DND-41 (cell line): ENCODE results near the gene FOCAD.

Experiments used
- ATAC-seq: fragments of 200-7000 bp; cut with Tn5 transposase; 3 replicates; pipeline ENCODE4 v1.9.1; 2021; ENCODE audit warnings: low read depth; ENCODE audit not compliant: insufficient read depth
- DNase-seq: peaks from one replicate; pipeline ENCODE4 v3.0.0-alpha.2; 2020
- H2AFZ ChIP-seq: 2 replicates; pipeline ENCODE4 v1.6.0; 2012; ENCODE audit warnings: low read depth, low read length
- H3K27ac ChIP-seq: 2 replicates; pipeline ENCODE4 v1.5.1; 2012; ENCODE audit warnings: low read length, inconsistent platforms
- H3K27me3 ChIP-seq: fragments of 200-600 bp; sonication (generic); 2 replicates; pipeline ENCODE4 v1.6.0; 2012; ENCODE audit warnings: low read length, mild to moderate bottlenecking, inconsistent platforms; ENCODE audit not compliant: insufficient read depth, poor library complexity
- H3K36me3 ChIP-seq: 2 replicates; pipeline ENCODE4 v1.5.1; 2012; ENCODE audit warnings: low read length, inconsistent platforms; ENCODE audit not compliant: insufficient read depth
- H3K4me1 ChIP-seq: 2 replicates; pipeline ENCODE4 v1.5.1; 2012; ENCODE audit warnings: mild to moderate bottlenecking, low read length; ENCODE audit not compliant: insufficient read depth
- H3K4me2 ChIP-seq: 2 replicates; pipeline ENCODE4 v1.6.0; 2012; ENCODE audit warnings: mild to moderate bottlenecking, moderate library complexity, low read length, inconsistent platforms; ENCODE audit not compliant: insufficient read depth
- H3K4me3 ChIP-seq, 2 experiments: fragments of 200-600 bp in 1 of 2; shearing (Covaris generic) in 1 of 2; 2 replicates each; pipeline ENCODE4 v1.5.1; 2012 to 2016; ENCODE audit warnings: inconsistent platforms in 2 of 2, low read length in 2 of 2, mild to moderate bottlenecking in 2 of 2, low read depth in 1 of 2, moderate library complexity in 1 of 2
- H3K79me2 ChIP-seq: 2 replicates; pipeline ENCODE4 v1.6.0; 2012; ENCODE audit warnings: low read length, inconsistent platforms; ENCODE audit not compliant: insufficient read depth
- H3K9ac ChIP-seq: 2 replicates; pipeline ENCODE4 v1.6.0; 2012; ENCODE audit warnings: low read depth, mild to moderate bottlenecking, inconsistent platforms, low read length, moderate library complexity
- H3K9me3 ChIP-seq: 2 replicates; pipeline ENCODE4 v1.5.1; 2012; ENCODE audit warnings: low read length, moderate library complexity, mild to moderate bottlenecking, inconsistent platforms; ENCODE audit not compliant: insufficient read depth, severe bottlenecking
- H4K20me1 ChIP-seq: 2 replicates; pipeline ENCODE4 v1.6.0; 2012; ENCODE audit warnings: low read length; ENCODE audit not compliant: insufficient read depth
- EZH2 ChIP-seq: IDR thresholded peaks from 3 replicates; pipeline ENCODE4 v1.6.1; 2012; ENCODE audit warnings: borderline replicate concordance, low read depth, mild to moderate bottlenecking, moderate library complexity, low read length, inconsistent platforms; ENCODE audit not compliant: severe bottlenecking
- TF ChIP-seq, protein P1 (sequence below): IDR thresholded peaks from 2 replicates; pipeline ENCODE4 v1.5.1; 2012; ENCODE audit warnings: borderline replicate concordance, low read length, moderate library complexity, mild to moderate bottlenecking; ENCODE audit not compliant: poor library complexity, severe bottlenecking; ENCODE audit errors: extremely low read depth

Gene FOCAD

DNA sequence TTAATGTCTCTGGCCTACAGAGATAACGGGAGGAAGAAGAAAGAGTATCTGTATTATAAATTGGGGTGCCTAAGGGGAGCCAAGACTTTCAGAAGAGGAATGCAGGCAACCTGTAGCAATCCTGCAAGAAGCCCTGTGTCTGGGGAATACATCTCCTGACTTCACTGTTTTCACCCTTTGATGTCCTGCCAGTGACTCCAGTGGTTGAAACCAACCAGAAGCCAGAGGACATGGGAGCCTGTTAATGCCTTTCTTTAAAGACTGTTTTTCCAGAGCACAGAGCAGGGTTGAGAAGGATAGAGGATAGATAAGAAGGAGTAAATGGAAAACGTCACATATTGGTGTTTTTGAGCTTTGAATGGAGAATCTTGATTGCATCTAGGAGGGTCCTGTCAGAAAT, 196.2 kb downstream of the FOCAD start:
- H3K27ac ChIP-seq = no peak overlapping the region
- DNase-seq = no peak
- no peak overlapping the region for H3K4me2 ChIP-seq
- peaks cover 12% of the 10 kb centered on the region; the same call in 1 of the 2 replicates for H3K36me3 ChIP-seq
- no peaks in the 10 kb centered on the region for H3K79me2 ChIP-seq
- H3K9ac ChIP-seq = no peak overlapping the region
- TF ChIP-seq, protein P1, sequence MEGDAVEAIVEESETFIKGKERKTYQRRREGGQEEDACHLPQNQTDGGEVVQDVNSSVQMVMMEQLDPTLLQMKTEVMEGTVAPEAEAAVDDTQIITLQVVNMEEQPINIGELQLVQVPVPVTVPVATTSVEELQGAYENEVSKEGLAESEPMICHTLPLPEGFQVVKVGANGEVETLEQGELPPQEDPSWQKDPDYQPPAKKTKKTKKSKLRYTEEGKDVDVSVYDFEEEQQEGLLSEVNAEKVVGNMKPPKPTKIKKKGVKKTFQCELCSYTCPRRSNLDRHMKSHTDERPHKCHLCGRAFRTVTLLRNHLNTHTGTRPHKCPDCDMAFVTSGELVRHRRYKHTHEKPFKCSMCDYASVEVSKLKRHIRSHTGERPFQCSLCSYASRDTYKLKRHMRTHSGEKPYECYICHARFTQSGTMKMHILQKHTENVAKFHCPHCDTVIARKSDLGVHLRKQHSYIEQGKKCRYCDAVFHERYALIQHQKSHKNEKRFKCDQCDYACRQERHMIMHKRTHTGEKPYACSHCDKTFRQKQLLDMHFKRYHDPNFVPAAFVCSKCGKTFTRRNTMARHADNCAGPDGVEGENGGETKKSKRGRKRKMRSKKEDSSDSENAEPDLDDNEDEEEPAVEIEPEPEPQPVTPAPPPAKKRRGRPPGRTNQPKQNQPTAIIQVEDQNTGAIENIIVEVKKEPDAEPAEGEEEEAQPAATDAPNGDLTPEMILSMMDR = no peak
- no peak for TF ChIP-seq EZH2
- H3K4me1 ChIP-seq = no peaks in the 10 kb centered on the region
- H3K27me3 ChIP-seq = no peaks in the 10 kb centered on the region
- H3K4me3 ChIP-seq = no peak overlapping the region
- no peaks in the 10 kb centered on the region for H4K20me1 ChIP-seq
- H3K9me3 ChIP-seq = no peaks in the 10 kb centered on the region
- H2AFZ ChIP-seq = no peak overlapping the region
- ATAC-seq = no peak

DNA sequence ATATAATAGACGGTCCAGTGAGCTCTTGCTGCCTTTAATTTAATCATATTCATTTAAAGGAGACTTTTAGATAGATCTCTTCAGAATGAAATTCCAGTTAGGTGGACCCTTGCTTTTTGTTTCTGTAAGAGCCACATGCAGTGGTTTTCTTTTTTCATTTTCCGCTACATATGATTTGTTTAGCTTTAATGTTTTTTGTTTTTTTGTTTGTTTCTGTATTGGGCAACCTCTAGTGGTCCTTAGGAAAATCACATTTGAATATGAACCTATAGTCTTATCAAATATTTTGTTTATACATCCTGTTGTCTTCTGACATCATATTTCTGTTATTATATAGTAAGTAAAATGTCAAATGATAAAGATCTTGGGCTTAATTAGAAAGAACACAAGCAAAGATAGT, 196.6 kb downstream of the FOCAD start:
- H3K4me3 ChIP-seq = no peak overlapping the region
- H3K4me2 ChIP-seq = no peak overlapping the region
- no peaks in the 10 kb centered on the region for H3K4me1 ChIP-seq
- H2AFZ ChIP-seq = no peak overlapping the region
- no peak for DNase-seq
- no peak for TF ChIP-seq EZH2
- TF ChIP-seq, protein P1 = no peak
- ATAC-seq = no peak
- H3K27me3 ChIP-seq = no peaks in the 10 kb centered on the region
- H3K27ac ChIP-seq = no peak overlapping the region
- H3K9ac ChIP-seq = no peak overlapping the region
- H3K9me3 ChIP-seq = no peaks in the 10 kb centered on the region
- no peaks in the 10 kb centered on the region for H3K79me2 ChIP-seq
- H3K36me3 ChIP-seq = peaks cover 12% of the 10 kb centered on the region; the same call in 1 of the 2 replicates
- no peaks in the 10 kb centered on the region for H4K20me1 ChIP-seq

DNA sequence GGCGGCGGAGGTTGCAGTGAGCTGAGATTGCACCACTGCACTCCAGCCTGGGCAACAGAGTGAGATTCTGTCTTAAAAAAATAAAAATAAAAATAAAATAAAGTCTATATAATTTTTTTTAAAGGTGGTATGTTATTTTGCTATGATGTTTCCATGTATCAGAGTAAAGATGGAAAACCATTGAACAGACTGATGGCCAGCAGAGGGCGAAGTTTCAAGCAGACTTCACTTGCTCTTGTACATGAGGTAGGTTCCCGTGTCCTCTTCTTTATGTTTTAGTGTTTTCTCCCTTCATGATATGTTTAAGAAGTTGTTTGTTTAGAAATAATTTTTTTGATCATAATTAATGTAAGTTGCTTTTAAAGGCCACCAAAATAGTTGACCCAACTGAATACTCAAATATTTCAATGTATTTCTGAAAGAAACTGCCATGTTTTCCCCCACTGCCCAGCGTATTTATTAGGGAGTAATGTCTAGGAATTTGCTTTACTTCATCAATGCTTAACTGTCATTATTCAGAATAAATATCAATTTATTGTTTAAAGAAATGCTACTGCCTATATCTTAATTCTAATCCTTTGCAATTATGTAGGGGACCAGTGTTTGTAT, 201.0 kb downstream of the FOCAD start:
- H3K4me2 ChIP-seq = no peak overlapping the region
- no peak overlapping the region for H3K27ac ChIP-seq
- no peaks in the 10 kb centered on the region for H3K9me3 ChIP-seq
- H3K4me1 ChIP-seq = no peaks in the 10 kb centered on the region
- DNase-seq = peak; percentile 57
- no peak overlapping the region for H3K9ac ChIP-seq
- H3K79me2 ChIP-seq = no peaks in the 10 kb centered on the region
- TF ChIP-seq, protein P1 = peak; percentile 68
- TF ChIP-seq EZH2 = no peak
- no peak overlapping the region for H3K4me3 ChIP-seq
- H3K36me3 ChIP-seq = peaks cover 12% of the 10 kb centered on the region; the same call in 1 of the 2 replicates
- peak; percentile 72; the same call in 2 of the 3 replicates for ATAC-seq
- H3K27me3 ChIP-seq = no peaks in the 10 kb centered on the region
- H4K20me1 ChIP-seq = no peaks in the 10 kb centered on the region
- H2AFZ ChIP-seq = no peak overlapping the region
